GM19438 (cell line): ENCODE results near the gene SLC4A3.
A peak's percentile ranks its signal among the peaks of the same experiment; 100 is the strongest.

Experiments used
- ATAC-seq: cut with Tn5 transposase; IDR thresholded peaks from one replicate; pipeline ENCODE4 v1.9.1; 2021; ENCODE audit warnings: low read depth; ENCODE audit not compliant: unreplicated experiment

SLC4A3 gene

GRCh38 chr2:219627103-219628100 is at the start of gene SLC4A3:
TSS of gene SLC4A3 (plus strand) at chr2:219627630. CDS start at chr2:219627993, 363 bp downstream.
- no peak for ATAC-seq

- no peak for ATAC-seq
Measured at GRCh38 chr2:219578811-219579613, 48.4 kb upstream of the SLC4A3 start.

GRCh38 chr2:219581346-219581745 is 46.1 kb upstream of the SLC4A3 start:
- ATAC-seq, result no peak

GRCh38 chr2:219591091-219591490 is 36.3 kb upstream of the SLC4A3 start:
- ATAC-seq, result no peak

GRCh38 chr2:219592736-219593135 is 34.7 kb upstream of the SLC4A3 start:
- no peak for ATAC-seq

GRCh38 chr2:219593154-219593553 is 34.3 kb upstream of the SLC4A3 start:
- ATAC-seq, result no peak

- no peak for ATAC-seq
Measured at GRCh38 chr2:219595256-219595655, 32.2 kb upstream of the SLC4A3 start.

- ATAC-seq, result peak; percentile 8
Measured at GRCh38 chr2:219596954-219597551, 30.4 kb upstream of the SLC4A3 start.

GRCh38 chr2:219597552-219598307 is 29.7 kb upstream of the SLC4A3 start, which contains the start of gene STK11IP:
TSS of gene STK11IP (plus strand) at chr2:219597857. CDS start at chr2:219598120, 263 bp downstream.
- peak; percentile 90 for ATAC-seq

- ATAC-seq, result no peak
Measured at GRCh38 chr2:219598308-219599078, 28.9 kb upstream of the SLC4A3 start.

- no peak for ATAC-seq
Measured at GRCh38 chr2:219603771-219604170, 23.7 kb upstream of the SLC4A3 start.

GRCh38 chr2:219605607-219605954 is 21.8 kb upstream of the SLC4A3 start:
- ATAC-seq, result no peak

GRCh38 chr2:219607931-219608330 is 19.5 kb upstream of the SLC4A3 start:
- no peak for ATAC-seq

- ATAC-seq, result no peak
Measured at GRCh38 chr2:219608399-219608964, 18.9 kb upstream of the SLC4A3 start.

- no peak for ATAC-seq
Measured at GRCh38 chr2:219609149-219609750, 18.2 kb upstream of the SLC4A3 start.

GRCh38 chr2:219611306-219611705 is 16.1 kb upstream of the SLC4A3 start:
- no peak for ATAC-seq

GRCh38 chr2:219611866-219612576 is 15.4 kb upstream of the SLC4A3 start:
- no peak for ATAC-seq
